ENCODE results near the gene ITPR1.
"Not testable (repeated sequence)": the region's sequence is repeated elsewhere in the genome, so short reads cannot be mapped to it uniquely, and the experiment has no call there.

Gene ITPR1

DNA sequence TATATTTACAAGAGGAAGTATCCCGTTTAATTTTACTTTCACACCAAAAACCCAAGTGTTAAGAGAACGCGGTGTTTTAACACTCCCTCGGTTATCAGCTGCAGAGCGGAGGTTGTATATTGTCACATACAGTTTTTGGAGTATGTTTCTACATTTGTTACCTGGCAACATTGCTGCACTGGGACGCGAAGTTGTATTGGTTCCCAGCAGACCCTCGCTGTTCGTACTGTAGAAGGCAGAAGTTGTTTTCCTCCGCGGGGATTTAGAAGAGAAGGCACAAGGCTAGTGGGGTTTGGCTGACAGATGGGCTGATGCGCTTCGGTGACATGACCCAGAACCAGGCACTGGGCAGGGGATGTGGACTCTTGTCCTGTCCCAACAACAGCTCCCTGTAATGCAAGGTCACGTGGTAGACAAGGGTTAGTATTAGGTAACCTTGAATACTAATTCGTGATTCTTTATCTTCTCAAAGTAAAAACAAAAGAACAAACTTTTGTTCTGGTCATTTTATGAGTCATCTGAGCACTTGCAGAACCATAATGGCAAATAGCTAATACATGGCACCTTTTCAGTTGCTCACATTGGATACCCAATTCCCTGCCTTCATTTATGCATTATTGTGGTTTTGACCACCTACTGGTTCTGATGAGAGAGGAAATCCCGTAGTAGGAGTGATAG, 255.7 kb downstream of the ITPR1 start:
- DNase-seq, result no peak

DNA sequence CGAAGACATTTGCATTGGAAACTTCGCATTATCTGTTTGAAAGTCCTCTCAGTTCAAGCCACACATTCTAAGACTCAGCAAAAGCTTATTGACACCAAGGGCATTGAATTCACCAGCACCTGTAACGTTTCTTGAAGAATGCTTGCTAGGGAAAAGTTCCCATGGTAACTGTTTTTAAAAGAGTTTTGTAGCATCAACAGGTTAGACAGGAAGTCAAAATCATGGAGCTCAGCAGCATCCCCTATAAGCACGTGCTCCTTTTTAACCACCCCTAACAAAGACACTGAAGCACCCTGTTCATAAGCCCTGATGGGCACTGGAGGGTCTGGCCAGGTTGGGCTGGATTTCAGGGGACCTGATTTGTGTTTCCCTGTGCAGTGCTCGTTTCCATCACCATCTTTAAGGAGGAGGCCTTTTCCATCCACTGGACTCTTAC, 256.4 kb downstream of the ITPR1 start:
- no peak for DNase-seq

- DNase-seq, result no peak
Measured at GRCh38 chr3:4750306-4750968, 257.3 kb downstream of the ITPR1 start.

DNA sequence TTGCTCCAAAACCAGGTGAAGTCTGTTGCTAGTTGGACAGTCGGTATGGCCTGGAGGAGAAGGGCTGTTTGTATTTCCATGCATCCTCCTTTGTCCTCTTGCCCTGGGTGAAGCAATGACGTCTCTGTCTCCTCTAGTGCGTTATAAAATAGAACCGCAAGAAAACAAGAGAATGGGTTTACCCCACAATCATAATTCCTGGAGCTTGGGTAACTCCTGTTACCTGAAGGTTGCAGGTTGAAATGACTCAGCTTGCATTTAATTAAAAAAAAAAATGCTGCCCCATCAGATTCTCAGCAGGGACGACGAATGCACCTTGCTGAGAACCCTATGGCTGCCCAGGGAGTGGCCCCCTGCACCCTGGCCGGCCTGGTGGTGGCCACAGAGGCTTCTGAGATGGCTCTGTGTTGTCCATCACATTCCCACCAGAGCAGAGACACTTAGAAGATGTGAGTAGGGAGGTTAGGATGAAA, 257.9 kb downstream of the ITPR1 start:
- DNase-seq, result no peak

GRCh38 chr3:4751502-4752101, 258.5 kb downstream of the ITPR1 start:
- DNase-seq, result no peak

DNA sequence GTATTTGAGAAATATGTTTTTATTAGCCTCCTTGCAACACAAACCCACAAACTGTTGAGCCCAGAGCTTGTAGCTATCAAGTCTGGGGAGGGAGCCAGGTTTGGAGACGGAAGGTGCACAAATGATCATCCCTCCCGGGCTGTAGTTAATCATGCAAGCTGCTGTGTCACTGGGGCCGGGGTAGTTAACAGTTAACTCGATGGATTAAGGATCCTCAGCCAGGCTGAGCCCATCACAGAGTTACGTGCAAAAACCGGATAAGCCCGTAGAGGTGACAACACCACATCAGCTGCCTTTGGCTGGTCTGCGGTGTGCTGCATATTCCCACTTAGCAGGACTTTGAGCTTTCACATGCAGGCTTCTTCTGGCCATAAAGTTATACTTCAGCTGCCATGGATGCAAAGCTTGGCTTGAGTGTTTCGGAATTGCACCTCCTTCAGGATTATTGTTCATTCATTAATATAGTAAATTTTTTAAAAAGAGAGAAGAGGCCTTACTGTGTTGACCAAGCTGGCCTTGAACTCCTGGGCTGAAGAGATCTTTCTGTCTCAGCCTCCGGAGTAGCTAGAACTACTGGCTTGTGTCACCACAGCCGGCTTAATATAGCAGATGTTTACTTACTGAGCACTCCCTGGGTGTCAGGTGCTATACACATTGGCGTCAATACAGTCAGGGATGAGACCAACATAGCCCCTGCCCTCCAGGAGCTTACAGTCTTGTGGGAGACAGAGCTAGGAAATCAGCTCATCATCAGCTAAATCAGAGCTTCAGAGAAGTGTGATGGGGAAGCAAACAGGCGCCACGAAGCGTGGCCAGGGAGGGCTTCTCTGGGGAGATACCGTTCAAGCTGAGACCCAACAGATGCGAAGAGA, 259.3 kb downstream of the ITPR1 start:
- no peak for DNase-seq

- DNase-seq, result no peak
Measured at GRCh38 chr3:4753073-4753691, 260.0 kb downstream of the ITPR1 start.

- no peak for DNase-seq
Measured at GRCh38 chr3:4754180-4755086, 261.3 kb downstream of the ITPR1 start.

DNA sequence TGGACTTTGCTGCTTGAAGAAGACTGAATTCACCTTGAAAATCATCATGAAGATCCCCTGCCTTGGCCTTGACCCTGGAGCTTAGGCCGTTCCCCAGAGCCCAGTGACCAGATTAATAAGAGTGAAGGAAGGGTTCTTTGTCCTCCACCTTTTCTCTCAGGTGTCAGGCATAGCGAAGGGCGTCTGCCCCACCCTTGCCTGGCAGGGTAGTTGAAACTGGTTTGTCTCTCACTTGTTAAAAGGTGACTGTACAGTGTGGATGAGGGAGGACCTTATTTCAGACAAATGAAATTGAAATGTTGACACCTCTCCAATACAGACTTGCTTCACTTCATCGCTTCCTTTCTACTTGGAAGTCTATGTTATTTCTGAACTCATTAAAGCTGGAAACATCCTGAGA, 262.4 kb downstream of the ITPR1 start:
- no peak for DNase-seq

- DNase-seq, result no peak
Measured at GRCh38 chr3:4756057-4756775, 263.1 kb downstream of the ITPR1 start.

DNA sequence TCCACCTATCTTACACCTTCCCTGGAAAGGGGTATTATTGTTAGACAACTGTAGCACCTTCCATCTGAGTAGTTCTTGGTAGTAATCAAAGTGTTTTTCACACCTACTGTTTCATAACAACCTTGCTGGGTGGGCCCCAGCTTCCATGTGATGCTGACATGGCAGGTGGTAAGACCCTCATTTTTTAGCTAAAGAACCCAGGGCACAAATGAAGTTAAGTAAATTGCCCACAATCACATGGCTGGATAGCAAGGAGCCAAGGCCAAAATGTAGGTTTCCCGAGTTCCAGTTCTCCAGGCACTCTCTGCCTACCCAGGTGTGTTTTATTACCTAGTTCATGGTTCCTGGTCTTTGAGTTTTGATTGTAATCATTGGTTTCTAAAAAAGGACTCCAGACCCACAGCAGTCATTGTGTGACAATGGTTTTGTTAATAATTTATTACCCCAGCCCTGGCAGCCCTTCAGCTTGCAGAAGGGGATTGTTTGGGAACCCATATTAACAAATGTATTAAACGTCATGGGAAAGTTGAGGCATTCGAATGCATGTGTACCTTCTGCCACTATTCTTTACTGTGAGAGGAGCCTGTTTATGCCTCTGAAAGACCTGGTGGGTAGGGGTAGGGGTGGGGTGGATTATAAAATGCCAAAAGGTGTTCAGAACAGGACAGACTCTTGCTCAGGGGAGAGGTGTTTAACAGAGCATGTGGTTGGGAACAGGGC, 263.9 kb downstream of the ITPR1 start:
- DNase-seq, result no peak

DNA sequence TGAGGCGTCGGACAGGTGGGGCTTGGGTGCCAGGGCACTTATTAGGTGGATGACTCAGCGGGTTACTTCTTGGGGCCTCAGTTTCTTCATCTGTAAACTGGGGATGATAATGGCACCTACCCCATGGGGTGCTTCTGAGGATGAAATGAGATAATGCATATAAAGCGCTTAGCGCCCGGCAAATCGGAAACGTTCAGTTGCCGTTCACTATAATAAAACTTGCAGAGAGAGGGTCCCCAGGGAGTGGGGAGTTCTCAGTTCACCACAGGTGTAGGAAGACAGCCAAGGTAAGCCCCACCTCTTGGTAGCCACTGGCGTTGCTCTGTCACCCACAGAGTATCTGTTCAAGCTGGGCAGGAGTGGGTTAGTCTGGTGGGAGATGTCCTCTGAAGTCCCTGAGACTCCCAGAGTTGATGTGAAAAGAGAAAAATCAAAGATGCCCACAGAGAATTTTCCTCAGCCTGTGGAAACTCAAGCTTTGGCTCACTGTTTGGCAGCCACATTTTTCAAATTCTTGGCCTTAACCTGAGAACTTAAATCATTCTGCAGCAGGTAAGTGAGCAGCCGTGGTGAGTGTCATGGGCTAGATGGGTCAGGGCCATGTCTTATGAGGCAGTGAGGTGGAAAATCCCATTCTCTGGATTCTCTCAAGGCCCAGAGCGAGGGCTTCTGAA, 264.6 kb downstream of the ITPR1 start:
- no peak for DNase-seq

DNA sequence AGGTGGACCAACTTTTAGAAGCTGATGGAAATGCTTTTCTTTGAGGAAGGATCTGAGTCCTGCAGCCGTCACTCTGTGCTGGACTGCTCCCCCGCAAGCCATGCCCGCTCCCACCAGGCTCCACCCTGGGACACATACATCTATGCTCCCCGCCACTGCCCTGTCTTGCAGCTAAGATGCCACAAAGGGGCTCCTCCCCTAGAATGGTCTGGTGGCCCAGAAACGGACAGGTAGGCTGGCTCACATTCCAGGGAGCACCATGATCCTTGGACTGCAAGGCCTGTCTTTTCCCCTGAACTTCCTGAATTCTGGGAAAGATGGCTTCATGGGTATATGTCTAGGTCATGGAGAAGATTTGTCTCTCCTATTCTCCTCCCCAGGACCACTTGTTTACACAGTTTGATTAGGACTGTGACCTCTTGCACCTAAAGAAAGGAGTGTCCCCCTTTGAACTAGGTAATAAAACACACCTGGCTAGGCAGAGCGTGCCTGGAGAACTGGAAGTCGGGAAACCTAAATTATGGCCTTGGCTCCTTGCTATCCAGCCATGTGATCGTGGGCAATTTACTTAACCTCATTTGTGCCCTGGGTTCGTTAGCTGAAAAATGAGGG, 265.2 kb downstream of the ITPR1 start:
- no peak for DNase-seq

DNA sequence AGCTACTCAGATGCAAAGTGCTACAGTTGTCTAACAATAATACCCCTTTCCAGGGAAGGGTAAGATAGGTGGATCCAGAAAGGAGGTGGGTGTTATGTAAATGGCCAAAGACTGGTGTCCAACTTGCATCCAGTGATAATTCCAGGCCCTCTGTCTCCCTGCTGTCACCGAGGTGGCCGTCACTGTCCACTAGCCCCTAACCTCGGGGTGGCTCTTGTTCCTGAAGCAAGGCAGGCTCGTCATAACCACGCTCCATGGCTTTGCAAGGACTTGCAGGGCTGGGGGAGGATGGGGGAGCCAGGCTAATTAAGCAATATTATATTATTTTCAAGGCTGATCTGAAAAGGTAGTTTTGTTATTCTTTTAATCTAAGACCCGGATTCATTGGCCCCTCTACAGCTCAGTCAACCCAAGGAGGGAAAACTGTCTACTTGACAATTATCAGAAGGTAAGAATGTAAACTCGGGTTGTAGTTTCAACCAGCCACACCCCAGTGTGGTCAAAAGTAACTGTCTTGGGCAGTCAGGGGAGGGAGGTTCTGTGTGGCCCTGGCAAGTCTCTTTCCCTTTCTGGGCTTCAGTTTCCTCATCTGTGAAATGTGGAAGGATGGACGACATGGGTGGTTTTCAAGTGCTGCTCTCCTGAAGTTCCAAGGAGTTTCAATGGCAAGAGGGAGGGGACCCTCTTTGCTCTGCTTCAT, 266.0 kb downstream of the ITPR1 start:
- DNase-seq, result no peak

DNA sequence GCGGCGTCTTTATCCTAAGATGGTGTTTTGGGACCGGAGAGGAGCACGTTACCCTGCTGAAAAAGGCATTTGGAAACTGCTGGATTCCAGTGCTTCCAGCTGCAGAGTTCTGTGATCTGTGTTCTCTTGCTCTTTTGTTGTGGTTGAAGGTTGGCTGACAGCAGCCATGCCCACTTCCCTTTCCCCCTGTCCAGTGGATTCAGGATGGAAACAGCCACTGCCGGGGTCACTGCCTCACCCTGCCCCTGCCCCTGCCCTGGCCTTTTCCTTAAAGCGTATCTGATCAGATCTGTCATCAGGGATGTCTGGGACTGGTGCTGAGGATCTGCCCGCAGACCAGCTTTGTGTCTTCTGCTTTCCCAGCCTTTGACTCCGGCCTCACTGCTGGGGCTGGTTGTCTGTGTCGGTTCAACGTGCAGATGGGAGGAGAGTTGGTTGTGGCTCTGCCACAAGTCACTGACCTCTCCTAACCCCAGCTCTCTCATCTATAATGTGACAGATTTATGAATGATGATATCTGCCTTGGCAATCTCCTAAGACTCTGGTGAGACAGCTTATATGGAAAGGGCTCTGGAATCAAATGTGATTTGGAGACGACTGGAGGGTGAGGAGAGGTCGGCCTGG, 266.7 kb downstream of the ITPR1 start:
- no peak for DNase-seq

DNA sequence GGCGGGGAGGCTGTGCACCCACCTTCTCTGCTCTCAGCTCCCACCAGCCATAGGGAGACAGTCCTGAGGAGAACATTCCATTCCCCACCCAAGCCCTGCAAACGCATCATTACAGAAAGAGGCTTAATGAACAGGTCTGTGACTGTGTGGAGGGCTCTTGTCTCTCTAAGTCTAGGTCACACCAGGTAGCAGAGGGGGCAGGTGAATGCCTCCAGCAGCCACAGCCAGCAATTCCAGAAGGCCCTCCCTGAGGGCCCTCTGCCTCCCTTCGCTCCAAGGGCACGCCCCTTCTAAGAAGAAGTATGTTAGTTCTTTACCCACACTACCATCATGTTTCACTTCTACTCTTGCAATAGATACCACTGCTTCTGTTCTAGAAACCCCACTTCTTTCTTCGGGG, 268.6 kb downstream of the ITPR1 start:
- no peak for DNase-seq

DNA sequence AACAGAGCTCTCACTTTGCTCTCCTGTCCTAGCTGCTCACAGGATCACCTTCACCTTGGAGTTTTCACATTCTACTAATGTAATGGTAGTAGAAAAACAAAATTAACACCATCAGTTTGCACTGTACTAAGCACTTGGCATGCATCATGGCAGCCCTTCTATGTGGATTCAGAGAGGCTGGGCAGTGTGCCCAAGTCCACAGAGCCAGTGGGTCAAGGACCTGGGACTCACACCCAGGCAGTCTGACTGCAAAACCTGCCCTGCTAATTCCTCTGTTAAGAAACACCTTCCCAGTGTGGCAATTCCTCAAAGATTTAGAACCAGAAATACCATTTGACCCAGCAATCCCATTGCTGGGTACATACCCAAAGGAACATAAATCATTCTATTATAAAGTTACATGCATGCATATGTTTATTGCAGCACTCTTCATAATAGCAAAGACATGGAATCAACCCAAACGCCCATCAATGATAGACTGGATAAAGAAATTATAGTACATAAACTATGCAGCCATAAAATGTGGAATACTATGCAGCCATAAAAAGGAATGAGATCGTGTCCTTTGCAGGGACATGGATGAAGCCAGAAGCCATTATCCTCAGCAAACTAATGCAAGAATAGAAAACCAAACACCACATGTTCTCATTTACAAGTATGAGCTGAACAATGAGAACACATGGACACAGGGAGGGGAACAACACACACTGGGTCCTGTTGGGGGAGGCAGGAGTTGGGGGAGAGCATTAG, 269.5 kb downstream of the ITPR1 start:
- not testable (repeated sequence) for DNase-seq
